Fibroblast of skin of abdomen (primary cell): Measurements from ENCODE around the gene WDR74.
A peak's percentile ranks its signal among the peaks of the same experiment; 100 is the strongest.
"Not testable (repeated sequence)": the region's sequence is repeated elsewhere in the genome, so short reads cannot be mapped to it uniquely, and the experiment has no call there.

ENCODE experiments used
- DNase-seq: peaks from one replicate; pipeline ENCODE4 v3.0.0-alpha.2; 2013

WDR74 gene

DNA sequence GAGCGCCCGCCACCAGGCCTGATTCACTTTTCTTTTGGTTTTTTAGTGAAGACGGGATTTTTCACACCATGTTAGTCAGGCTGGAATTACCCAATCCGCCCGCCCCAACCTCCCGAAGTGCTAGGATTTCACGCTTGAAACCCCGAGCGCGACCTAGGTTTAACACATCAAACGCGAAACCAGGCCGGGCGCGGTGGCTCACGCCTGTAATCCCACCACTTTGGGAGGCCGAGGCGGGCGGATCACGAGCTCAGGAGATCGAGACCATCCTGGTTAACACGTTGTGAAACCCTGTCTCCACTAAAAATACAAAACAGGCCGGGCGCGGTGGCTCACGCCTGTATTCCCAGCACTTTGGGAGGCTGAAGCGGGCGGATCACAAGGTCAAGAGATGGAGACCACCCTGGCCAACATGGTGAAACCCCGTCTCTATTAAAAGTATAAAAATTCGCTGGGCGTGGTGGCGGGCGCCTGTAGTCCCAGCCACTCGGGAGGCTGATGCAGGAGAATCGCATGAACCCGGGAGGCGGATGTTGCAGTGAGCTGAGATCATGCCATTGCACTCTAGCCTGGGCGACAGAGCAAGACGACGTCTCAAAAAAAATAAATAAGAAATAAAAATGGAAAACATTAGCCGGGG lies 1.5 kb upstream of the WDR74 start:
- DNase-seq, result peak; percentile 85

DNA sequence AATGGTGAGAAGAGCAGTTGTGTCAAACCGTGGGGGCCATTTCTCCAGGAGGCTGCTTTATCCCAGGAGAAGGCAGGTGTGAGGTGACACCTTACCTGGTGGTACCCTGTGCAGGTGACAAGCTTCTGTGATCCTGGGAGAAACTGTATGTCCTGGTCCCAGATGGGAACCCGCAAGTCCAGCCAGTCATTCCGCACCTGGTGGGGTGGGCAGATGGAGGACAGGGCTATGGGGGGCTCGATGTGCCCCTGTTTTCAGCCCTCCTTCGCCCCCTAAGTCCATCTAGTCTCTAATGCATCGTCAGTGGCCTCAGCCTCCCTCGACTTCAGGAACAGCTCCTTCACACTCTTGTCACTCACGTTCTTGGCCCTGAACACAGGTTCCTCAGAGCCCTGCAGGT lies 4.1 kb downstream of the WDR74 start:
- DNase-seq, result no peak

DNA sequence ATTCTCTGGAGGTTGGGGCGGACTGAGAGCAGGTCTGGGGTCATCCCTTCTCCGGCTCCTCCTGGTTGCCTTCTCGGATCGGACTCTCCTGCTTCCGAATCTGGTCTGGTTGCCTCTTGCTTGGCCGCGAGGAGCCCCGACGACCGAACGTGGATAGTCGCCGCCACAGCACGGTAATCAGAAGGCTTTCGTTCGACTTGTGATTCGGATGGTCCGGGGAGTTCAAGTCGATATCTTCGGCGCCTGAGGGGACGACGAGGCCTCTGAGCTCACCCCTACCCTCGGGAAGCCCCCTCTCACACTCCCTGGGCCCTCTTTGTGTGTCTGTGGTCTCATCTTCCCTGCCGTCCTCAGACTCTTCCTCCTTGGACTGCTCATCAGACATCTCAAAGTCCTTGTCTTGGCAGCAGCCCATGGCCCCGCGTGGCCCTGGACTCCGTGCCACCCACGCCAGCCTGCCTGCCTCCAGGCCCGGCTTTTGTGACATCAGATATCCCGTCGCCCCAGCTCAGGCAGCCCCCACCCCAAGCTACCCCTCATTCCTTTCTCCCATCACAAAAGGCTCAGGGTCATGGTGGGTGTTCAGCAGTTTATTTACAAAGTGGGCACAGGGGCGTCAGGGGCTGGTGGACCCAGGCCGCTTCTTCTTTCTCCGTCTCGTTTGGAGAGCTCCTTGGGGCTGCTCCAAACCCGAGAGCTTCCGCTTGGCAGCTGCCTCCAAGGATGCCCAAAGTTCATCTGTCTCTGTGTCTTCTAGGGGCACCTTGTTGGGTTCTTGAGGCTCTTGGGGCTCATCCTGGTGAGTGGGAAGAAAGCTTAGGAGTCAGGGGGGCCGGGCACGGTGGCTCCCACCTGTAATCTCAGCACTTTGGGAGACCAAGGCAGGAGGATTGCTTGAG lies 6.8 kb downstream of the WDR74 start, which contains the start of gene TEX54:
TSS of gene TEX54 (minus strand) at position 506 of the 899 bp plus-strand sequence.
- no peak for DNase-seq

DNA sequence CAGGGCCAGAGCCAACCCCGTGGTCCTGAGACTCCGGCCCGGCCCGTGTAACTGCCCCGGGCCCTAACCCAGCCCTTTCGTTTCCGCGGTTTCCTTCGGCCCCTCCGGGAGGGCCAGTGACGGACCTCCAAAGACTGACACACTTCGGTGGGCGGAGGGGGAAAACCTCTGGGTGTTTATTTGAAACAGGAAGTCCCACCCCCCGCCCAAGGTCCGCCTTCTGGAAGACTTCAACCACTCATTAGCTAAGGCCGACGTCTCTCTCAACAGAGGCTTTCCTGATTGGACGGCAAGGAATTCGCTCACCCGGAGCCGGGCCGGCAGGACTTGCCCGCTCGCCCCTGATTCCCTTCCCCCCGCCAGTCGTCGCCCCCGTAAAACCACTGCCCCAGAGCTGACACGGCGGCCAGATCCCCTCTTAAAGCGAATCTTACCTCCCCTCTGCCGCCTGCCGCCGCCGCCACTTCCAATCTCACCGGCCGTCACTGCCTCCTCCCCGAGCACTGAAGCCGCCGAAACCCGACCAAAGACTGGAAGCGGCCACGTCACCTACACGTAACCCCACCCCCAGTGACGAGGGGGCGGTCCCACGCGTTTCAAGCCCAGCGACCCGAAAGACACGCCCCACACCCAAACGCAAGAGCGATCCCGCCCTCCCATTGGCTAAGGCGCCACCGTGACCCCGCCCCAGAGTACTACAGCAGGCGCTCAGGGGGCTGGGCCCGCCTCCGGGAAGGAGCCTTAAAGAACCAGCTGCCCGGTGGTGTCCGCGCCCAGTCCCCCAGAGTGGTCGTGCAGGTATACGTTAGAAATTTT lies 7.7 kb downstream of the WDR74 start, which contains the start of gene STX5:
TSS of gene STX5 (minus strand) at position 532 of the 816 bp plus-strand sequence. CDS start 808 bp downstream, outside the sequence.
- DNase-seq, result peak; percentile 98

DNA sequence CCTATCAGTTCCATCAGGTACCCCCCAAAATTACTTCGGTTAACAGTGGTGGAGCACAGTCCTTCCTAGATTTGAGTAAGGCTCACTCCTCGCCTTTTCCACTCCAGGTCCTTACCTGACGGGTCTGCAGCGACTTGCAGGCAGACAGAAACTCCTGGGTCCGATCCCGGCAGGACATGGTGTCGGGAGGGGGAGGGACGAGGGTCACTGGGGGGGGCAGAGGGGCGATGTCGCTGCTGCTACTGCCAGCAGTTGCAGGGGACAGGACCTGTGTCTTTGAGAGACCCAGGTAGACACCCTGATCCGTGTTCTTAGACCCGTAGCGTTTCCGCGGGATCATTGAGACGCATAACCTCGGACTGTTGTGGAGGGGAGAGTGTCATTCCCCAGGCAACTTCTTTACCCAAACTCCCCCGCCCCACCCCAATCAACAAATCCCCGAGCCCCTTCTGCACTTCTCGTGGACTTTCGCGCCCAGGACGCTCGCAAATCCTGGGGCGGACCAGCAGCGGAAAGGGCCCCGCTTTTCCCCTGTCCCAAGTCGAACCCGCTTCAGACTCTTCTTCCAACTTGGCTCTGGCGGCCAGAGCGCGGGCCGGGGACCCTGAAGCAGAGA lies 8.4 kb downstream of the WDR74 start:
- peak; percentile 37 for DNase-seq

DNA sequence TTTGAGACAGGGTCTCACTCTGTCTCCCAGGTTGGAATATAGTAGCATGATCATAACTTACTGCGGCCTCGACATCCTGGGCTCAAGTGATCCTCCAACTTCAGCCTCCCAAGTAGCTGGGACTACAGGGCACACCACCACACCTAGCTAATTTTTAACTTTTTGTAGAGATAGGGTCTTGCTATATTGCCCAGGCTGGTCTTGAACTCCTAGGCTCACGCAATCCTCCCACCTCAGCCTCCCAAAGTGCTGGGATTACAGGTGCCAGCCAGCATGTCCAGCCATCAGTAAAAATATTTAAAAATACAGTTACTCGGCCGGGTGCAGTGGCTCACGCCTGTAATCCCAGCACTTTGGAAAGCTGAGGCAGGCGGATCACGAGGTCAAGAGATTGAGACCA lies 11.3 kb downstream of the WDR74 start:
- DNase-seq, result not testable (repeated sequence)

DNA sequence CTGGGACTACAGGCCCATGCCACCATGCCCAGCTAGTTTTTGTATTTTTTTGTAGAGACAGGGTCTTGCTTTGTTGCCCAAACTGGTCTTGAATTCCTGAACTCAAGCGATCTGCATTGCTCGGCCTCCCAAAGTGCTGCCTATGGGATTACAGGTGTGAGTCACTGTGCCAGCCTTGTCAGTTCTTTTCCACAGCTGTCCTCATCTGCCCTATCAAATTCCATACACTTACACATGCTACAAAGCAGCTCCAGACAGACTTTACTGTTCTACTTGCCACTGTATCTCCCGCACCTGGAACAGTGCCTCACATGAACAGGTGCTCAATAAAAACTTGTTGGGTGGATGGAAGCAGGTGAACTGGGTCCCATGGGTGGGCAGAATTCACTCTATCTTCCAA lies 15.7 kb downstream of the WDR74 start:
- no peak for DNase-seq

DNA sequence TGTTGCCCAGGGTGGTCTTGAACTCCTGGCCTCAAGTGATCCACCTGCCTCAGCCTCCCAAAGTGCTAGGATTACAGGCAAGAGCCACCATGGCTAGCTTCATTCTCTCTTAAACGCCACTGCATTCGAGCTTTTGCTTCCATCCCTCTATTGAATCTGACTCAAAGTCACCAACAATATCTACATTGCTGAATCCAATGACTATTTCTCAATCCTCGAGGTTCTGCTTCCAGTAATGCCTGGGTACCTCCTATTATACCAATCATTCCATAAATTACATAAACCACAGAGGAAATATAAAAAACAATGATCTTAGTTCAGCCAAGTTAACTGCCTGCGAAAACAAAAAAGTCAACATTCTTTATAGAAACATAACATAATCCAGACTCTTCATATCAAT lies 22.3 kb downstream of the WDR74 start:
- DNase-seq, result no peak

DNA sequence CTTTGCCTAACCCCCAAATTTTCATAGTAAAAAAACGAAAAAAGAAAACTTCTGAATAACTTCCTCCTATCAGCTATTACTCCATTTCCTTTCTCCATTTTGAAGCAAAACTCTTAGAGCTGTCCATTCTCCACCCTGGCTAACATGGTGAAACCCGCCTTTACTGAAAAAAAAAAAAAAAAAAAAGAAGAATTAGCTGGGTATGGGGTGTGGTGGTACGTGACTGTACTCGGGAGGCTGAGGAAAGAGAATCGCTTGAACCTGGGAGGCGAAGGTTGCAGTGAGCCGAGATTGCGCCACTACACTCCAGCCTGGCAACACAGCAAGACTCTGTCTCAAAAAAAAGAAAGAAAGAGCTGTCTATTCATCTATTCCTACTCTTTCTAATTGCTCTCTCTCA lies 22.8 kb downstream of the WDR74 start:
- DNase-seq, result no peak

DNA sequence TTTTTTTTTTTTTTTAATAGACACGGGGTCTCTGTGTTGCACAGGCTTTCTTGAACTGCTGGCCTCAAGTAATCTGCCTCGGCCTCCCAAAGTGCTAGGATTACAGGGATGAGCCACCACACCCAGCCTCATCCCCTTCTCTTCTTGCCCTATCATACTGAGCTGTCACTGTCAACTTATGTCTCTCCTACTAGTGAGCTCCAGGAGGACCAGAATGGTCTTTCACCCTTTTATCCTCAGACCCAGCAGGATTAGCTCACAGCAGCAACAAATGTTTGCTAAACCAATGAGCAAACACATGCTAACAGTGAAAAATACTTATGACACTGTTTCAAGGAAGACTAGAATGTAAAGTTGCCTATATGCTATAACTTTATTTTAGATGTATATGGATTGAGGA lies 27.7 kb downstream of the WDR74 start:
- no peak for DNase-seq

DNA sequence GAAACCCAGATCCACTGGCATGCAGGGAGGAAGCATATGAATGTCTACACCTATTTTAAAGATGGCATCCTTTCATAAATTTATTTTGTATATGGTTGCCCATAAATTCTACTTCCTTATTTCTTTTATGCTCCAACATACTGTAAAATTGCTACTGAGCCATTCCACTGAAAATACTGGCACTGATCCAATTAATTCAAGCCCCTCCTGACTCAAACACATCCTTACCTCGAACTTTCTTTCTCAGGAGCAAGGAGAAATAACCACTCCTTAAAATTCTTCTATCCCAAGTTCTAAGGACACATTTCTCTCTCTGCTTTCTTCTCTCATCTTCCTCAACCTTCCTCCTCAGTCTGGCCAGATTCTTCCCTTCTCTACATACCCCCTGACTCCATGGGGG lies 28.6 kb downstream of the WDR74 start:
- DNase-seq, result no peak

DNA sequence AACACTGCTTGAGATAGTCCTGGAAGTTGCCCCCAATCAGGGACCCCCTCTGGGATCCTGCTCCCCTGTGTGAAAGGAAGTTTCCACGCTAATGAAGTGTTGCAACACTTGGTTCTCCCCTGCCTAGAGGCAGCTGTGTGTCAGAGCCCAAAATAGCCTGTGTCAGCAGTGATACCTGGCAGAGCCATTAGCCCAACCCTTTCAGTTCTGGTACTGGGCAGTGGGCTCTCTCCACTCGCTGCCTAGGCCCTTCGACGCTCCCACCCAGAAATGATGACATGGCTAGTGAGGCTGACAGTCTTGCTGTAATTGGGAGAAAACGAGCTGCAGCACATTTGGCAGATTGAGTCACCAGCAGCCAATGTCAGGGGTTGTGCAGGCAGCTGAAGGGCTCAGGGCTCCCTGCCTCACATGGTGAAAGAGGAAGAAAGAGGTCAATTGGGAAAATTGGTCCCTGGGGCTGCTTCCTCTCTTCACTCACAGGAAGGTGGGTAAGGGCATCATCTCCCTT lies 32.7 kb downstream of the WDR74 start:
- peak; percentile 6 for DNase-seq

DNA sequence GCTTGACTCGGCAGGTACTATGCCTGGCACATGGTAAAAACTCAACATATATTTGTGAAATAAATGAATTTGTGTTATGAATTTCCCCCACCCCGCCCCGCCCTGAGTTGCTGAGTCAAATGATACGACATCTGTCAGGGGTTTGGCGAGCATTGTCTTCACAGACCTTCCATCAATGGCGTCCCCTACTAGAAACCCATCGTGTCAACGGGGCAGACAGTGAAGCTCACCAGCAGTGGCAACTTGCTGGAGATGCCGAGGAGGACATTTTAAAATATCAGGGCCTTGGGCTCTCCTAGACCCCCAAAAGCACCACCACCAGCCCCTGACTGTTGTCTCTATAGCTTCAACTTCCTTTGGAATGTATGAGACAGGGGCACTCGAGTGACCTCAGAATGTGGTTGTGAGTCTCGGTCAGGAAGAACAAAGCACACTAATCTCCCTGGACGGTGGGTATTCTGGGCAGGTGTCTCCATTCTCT lies 33.4 kb downstream of the WDR74 start:
- no peak for DNase-seq

DNA sequence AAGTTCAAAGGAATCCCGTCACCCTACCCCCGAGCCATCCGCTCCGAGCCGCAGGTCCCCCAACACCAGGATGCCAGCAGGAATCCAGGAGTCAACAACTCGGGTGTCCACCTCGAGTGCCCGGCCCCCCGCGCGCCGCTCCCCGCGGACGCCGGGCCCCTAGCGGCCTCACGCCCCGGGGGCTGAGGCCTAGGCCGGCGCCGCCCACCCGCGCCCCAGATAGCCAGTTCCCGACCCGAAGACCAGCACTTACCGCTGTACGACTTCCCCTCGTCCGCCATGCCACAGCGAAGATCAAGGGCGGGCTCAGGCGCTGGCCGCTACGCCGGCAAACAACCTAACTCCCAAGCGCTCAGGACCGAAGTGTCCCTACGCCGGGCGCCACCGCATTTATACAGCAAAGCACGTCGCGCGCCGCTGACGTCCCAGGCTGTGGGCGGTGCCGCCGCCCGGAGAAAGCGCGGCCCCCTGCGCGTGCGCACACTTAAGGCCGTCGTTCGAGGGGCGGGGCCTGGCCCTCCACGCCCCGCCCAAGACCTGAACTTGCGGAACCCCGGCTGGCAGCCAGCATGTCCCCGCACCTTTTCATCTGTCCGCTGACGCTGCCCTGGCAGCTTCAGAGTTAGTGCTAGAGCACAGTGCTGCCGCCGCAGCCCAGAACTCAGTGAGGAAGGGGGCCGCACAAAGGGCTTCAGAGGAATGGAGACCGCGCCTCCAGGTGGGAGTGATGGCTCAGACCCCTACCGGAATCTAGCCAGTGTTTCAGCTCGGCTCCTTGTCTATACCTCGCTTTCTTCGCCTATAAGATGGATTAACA lies 34.1 kb downstream of the WDR74 start, which contains the start of gene NXF1:
TSS of gene NXF1 (minus strand) at position 365 of the 817 bp plus-strand sequence. CDS start at position 281, 84 bp downstream.
- DNase-seq, result peak; percentile 92

DNA sequence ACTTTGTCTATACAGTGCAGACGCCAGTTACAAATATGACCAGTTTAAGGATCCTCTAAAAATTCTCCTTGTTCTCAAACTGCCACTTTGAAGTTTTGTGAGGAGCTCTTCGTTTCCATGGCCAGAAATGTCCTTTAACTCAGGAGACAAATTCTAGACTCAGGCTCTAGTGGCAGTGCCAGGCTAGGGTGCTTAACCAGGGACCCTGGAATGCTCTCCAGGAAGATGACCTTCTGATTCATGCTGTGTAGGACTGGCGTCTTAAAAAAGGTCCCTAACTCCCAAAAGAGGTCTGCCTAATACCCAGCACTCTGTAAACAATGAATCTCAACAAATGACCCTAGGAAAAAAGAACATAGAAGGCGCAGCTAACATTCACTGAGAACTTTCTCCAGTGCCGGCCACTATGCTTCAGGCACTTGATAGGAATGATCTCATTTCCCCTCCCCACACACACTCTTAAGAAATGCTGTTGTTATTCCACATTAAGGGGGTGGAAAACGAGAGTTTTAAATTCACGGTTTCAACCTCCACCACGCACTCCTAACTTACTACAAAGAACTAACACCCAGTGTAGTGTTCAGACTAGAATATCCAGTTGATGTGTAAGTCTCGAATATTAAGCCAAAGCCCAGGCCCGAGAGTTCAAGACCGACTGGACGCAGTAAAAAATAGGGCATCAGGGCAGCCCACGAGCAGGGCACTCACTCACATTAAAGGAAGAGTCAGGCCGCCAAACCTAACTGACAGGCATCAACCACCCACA lies 34.9 kb downstream of the WDR74 start:
- peak; percentile 27 for DNase-seq

DNA sequence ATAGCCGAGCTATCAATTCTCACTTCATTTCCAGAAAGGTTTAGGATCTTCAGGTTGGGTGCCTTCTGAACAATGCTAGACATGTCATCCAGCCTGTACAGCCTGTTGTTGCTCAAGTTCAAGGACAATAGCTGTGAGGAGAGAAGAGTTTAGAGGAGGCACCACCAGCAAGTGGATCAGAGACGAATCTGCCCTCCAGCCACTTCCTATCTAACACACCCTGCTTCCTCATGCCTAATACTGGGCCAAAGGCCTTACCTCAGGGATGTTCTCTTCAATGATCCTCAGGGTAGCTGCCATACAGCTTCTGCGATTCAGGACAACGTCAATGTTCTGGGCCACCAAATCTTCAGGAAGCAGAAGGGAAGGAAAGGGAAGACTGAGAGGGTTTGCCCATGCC lies 38.3 kb downstream of the WDR74 start:
- no peak for DNase-seq

DNA sequence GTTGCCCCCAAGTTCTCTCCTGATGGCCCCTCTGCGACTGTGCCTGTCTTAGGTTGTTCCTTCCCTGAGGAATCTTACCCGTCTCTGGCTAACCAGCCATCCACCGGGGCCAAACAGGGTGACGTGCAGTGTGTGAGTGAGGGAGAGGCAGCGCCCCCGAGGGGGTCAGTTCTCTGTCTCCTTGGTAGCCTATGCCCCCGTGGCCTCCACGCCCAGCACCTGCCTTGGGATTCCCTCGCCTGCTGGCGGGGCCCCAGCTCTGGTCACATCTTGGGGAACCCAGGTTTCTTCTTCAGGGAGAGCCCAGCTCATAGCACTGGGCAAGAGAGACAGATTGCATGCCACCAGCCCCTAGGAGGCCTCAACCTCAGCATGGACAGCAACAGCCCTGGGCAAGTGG lies 39.9 kb downstream of the WDR74 start:
- DNase-seq, result no peak

DNA sequence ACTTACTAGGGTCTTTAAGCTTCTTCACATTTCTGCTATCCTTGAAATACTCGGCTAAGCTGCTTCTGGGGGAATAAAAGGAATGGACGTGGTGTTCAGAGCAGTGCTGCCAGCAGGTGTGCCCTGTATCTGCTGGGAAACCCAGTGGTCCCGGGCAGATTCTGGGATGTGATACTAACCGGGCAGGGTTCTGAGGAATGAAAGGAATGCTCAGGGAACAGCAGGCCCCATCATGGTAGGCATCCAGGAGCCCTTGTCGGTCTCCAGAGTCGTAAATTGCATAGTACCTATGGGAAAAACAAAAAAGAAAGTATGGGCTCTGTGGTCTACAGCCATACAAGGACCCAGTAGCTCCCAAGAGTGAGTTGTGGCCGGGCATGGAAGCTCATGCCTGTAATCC lies 43.1 kb downstream of the WDR74 start:
- no peak for DNase-seq

DNA sequence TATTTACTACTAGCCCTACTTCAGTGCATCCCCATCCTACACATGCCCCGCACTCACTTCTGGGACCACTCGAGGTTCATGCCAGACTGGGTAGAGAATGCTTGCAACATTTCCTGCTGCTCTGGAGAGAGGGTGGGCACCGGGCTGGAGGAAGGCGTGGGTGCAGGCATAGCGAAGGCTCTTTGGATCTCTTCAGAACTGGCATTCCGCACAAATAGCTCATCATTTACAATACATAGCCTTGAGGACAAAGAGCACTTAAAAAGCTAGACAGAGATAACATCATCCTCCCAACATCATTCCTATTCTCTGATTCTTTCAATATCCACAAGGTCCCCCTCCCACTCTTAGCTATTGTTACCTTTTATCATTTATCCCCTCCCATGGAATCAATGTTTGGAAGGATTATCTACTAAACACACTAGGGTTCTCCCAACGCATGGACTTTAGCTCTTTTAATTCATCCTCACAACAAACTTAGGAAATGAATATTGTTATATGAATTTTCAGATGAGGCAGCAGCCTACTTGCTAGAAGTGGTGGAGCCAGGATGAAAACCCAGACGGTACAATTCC lies 45.1 kb downstream of the WDR74 start:
- no peak for DNase-seq

DNA sequence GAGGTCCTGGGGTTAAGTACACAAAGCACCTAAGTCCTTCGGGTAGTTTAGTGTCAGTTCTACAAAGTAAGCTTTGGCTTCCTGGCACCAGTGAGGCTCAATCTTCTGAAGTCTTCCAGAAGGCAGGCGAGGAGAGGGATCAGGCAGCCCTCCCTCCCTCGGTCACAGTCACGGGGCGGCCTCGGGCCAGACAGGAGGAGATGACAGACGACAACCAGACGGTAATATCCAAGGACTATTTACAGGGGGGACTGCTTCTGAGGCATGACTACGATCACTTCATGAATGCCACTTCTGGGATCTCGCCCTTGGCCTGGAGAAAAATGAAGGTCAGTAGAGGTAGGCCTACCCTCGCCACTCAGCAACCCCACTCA lies 47.2 kb downstream of the WDR74 start:
- DNase-seq, result no peak
